GM18867 (cell line): ENCODE data around the gene ZMYM5.
"Not testable (repeated sequence)": the region's sequence is repeated elsewhere in the genome, so short reads cannot be mapped to it uniquely, and the experiment has no call there.

Experiments used
- ATAC-seq: cut with Tn5 transposase; IDR thresholded peaks from one replicate; pipeline ENCODE4 v1.9.1; 2021; ENCODE audit warnings: mild to moderate bottlenecking, moderate library complexity; ENCODE audit not compliant: unreplicated experiment

Gene ZMYM5

DNA sequence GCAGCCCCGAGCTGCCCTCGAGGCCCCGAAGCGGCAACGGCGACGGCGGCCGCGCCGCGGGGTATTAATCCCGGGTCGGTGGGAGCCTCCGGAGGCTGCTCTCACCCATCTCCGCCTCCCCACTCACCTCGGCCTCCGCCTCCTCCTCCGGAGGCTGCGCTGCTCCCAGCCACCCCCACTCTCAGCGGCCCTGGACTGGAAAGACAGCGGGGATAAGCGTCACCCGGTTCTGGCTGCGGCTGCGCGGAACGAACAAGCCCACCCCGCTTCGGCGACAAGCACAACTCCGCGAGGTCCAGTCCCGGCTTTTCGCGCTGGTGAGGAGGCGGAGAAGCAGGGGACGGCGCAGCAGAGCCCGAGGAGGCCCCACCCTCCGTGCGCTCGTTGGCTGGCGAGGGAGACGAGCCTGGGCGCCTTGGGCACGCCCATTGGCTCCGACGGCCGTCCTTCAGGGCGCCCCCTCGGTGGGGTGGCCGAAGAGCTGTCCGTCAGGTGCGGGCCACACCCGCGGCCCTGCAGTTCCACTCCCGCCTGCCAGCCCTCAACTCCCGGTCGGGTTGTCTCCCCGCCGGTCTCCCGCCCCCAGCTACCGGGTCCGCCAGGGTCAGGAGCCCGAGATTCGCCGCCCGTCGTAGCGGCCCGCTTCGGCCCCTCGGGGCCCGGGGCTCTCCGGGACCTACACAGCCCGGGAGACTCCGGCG, at the start of gene ZMYM5:
Gene ZMYM5, minus strand, starts transcription at position 327 of the 701 bp plus-strand sequence. CDS start 11,469 bp downstream, outside the sequence.
- ATAC-seq: peak; percentile 87

DNA sequence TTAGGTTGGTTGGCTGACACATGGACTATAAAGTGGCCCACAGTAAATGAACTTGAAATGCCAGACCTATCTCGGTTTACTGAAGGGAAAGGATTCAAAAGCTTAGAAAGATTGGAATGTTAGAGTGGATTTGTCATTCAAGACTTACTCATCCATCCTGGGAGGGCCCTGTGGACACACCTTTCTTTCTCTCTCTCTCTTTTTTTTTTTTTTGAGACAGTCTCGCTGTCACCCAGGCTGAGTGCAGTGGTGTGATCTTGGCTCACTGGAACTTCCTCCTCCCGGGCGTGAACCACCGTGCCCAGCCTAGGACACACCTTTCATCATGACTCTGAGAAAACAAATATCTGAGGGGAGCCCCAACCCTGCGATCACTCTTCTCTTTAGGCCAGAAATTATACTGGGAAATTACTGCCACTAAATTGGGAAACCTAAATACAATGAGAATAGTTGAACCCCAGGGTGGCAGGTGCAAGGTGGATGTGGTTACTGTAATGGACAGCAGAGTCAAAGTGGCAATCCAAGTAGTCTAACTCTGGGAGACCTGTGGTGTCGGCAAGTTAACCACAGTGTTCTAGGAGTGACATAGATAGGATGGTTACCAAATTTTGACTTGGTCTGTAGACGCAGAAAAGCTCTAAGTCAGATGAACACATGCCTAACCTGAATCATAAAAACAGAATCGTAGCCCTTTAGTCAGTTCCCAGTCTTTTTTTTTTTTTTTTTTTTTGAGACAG, 47.1 kb upstream of the ZMYM5 start:
- ATAC-seq: no peak

DNA sequence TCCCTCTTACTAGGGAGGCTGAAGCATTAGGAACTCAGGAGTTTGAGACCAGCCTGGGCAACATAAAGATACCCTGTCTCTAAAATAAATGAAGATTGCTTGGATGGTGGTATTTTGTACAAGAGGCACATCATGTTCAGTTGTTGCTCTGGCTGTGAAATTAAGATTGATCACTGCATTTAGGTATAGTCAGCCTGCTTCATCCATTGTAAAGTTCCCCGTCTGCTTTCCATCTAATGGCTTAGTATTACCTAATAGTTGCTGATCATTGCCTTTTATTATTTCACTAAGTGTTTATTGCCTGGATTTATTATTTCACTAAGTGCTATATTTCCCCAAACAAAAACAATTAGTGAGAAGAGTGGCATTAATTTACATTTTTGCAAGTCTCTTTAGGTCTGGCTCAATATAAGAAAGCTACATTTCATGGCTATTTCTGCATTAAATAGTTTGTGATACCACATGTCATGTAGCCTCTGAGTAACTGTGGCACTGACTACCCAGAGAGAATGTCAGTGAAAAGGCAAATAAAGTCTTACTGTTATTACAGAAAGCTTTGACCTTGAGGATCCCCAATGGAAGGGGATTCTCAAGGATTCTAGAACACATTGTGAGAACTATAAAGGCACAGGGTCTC, 45.0 kb upstream of the ZMYM5 start:
- no peak for ATAC-seq

DNA sequence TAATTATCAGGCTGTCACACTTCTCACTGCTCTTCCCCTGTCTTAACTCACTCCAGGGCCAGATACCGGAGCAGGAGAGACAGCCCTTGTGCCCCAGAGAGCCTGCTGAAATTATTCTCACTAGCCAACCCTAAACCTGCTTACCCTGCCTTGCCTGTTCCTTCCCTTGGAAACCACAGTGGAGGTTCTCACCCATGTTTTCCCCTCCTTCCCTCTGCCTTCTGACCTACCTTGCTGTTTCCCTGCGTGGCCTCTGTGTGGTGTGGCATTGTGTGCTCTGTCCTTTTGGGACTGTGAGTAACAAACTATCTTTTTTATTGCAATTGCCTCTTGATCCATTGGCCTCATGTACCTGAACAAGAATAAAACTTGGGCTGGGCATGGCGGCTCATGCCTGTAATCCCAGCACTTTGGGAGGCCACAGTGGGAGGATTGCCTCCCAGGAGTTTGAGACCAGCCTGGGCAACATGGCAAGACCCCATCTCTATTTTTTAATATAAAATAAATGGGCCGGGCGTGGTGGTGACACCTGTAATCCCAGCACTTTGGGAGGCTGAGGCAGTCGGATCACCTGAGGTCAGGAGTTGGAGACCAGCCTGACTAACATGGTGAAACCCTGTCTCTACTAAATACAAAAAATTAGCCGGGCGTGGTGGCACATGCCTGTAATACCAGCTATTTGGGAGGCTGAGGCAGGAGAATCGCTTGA, 42.2 kb upstream of the ZMYM5 start:
- ATAC-seq: not testable (repeated sequence)

DNA sequence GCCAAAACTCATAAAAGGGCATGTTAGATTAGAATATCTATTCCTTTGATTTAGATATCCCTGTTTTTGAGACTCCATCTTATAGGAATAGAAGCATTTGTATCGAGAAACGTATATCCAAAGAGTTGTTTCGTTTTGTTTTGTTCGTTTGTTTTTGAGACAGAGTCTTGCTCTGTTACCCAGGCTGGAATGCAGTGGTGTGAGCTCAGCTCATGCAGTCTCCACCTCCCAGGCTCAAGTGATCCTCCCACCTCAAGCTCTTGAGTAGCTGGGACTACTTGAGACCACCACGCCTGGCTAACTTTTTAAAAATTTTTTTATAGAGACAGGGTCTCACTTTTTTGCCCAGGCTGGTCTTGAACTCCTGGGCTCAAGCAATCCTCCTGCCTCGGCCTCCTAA, 26.6 kb upstream of the ZMYM5 start:
- no peak for ATAC-seq

DNA sequence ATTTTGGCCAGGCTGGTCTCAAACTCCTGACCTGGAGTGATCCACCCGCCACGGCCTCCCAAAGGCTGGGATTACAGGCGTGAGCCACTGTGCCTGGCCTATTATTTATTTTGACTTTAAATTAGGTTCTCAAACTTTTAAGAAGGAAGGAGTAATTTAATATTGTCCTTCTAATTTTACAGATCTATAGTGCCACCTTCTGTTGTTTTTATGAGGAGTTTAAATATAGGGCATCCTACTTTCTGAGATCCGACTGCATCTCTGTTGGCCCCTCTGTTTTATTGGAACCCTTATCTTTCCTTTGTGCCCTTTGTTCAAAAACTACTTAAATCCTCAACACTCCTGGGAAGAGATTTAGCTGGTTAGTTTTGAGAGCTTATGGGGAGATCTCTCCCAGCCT, 25.4 kb upstream of the ZMYM5 start:
- ATAC-seq: no peak

DNA sequence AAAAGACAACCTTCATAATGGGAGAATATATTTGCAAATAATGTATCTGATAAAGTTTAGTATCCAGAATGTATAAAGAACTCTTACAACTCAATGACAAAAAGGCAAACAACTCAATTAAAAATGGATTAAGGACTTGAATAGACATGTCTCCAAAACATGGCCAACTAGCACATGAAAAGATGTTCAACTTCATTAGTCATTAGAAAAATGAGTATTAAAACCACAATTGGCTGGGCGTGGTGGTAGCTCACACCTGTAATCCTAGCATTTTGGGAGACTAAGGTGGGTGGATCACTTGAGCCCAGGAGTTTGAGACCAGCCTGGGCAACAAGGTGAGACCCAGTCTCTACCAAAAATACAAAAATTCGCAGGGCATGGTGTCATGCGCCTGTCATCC, 18.8 kb upstream of the ZMYM5 start:
- ATAC-seq: no peak

DNA sequence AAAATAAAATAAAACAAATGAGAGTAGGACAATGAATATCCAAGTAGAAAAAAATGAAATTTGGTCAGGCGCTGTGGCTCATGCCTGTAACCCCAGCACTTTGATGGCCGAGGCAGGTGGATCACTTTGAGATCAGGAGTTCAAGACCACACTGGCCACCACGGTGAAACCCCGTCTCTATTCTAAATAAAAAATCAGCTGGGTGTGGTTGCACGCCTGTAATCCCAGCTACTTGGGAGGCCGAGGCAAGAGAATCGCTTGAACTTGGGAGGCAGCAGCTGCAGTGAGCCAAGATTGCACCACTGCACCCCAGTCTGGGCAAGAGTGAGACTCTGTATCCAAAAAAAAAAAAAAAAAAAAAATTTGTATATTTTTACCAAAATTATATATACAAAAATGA, 18.2 kb upstream of the ZMYM5 start:
- ATAC-seq: no peak

DNA sequence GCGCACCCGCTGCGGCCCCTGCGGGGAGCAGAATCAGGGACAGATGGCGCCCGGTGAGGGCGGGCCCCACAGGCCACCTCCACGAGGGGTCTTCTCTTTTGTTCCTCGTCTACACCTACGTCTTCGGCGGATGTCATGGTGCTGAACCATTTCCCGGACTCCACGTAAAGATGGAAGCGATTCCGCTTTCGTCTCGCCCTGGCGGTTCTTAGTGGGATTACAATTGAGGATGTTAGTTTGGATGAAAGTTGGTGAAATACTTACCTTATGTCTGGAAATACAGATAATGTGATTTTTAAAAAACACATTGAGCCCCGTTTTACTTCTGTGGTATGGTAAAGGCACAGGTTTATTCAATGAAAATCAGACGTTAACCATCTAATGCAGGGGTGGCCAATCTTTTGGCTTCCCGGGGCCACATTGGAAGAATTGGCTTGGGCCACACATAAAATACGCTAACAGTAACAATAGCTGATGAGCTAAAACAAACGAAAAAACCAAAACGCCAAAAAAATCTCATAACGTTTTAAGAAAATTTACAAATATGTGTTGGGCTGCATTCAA, 1.4 kb upstream of the ZMYM5 start:
- ATAC-seq: no peak

DNA sequence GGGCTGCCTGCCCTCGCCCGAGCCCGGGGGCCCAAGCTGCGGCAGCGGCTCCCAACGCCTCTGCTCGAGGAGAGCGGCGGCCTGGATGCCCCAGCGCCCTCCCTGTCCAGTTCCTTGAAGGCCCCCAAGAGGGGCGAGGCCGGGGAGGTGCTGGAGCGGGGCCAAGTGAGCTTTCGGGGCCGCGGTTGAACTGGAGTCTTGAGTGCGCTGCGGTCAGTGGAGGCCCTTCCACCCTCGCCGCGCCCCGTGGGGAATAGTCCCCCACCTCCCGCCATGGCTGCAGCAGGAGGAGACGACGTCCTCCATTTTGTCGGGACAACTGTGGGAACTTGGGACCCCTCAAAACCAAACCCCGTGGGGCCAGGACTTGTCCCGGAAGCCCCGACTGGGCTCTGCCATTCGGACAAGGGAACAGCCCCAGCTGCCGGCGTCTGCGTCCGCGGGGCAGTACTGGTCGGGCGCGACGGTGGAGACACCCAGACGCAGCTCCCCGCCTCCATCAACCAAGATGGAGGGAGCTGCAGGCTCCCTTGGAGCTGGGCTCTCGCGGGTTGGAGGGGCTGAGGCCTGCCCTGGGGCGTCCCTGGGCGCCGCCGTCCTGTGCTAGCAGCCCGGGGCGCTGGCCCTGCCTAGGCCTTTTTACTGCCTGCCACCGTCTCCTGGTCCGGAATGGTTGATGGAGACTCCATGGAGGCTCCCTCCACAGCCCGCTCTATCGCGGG, 736 bp upstream of the ZMYM5 start:
- ATAC-seq: peak; percentile 30

DNA sequence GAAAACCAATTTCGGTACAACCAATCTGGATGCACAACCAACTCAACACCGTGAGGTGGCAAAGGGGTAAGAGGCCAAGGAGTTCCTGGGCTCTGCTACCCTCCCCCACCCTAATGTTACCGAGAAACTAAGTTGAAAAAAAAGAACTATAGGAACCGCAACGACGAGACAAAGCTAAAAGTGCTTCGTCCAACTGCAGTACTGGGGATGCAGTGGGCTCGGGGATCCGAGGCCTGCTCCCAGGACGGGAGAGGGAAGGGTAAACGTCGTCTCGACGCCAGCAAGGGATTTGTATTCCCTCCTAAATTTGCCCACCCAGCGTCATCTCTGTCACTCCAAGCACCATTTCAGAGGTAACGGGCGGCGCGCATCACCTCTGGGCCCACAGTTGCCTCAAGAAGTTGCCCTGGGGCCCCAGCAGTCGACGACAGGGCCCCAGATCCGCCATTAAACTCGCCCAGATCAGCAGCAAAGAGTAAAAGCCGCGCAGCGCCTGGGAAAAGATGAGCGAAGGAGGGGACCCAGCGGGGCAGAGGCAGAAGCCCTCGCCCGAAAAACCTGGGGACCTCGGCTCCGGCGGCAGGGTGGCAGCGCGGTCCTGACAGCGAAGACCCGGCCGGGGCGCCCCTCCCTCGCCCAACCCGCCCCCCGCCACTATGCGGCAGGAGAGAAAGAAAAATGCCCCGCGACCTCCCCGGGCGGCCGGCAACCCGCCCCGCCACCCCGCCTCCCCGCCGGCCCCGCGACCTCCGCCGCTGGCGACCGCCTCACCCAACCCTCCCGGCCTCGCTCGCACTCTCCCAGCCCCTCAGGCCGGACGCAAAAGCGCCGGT, 752 bp downstream of the ZMYM5 start:
- peak; percentile 6 for ATAC-seq

DNA sequence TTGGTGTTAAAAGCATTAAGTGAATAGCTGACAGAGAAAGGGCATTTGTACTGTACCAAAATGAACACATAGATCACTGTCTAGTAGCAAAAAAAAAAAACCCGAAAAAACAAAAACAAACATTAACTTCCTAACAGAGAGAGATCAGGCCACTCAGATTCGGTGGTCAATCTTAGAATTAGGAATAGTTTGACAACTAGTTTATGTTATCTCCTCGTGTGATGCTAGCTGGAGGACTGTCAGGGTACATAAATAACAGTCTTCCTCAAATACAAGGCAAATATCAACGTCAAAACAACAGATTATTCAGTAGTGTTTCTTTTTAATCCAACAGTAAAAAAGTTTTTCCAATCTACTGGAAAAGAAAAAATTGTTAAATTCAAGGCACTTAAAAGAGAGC, 1.7 kb downstream of the ZMYM5 start:
- ATAC-seq: no peak

DNA sequence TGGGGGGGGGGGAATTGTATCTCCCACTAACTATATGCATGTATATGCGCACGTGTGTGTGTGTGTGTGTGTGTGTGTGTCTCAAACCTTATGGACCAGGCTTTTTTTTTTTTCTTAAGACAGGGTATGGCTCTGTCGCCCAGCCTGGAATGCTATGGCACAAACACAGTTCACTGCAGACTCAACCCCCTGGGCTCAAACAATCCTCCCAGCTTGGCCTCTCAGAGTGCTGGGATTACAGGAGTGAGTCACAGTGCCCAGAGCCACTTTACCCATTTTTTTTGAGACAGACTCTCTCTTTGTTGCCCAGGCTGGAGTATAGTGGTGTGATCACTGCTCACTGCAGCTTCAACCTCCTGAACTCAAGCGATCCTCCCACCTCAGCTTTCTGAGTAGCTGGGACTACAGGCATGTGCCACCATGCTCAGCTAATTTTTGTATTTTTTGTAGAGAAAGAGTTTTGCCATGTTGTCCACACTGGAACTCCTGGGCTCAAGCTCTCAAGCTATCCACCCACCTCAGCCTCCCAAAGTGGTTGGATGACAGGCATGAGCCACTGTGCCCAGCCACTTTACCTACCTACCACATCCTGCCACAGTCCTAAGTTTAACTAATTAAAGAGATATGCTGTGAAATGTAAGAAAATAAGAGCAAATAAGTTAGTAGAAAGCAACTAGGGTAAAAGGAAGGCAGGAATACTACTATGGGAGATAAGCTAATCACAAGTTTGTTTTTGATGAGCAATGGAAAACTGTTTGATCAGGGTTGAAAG, 2.4 kb downstream of the ZMYM5 start:
- no peak for ATAC-seq

DNA sequence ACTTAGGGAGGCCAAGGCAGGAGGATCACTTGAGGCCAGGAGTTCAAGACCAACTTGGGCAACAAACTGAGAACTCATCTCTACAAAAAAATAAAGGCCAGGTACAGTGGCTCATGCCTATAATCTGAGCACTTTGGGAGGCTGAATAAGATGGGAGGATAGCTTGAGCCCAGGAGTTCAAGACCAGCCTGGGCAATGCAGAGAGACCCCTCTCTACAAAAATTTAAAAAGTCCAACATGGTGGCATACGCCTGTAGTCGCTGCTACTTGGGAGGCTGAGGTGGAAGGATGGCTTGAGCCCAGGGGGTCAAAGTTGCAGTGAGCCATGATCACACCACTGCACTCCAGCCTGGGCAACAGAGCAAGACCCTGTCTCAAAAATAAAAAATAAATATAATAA, 5.8 kb downstream of the ZMYM5 start:
- not testable (repeated sequence) for ATAC-seq

DNA sequence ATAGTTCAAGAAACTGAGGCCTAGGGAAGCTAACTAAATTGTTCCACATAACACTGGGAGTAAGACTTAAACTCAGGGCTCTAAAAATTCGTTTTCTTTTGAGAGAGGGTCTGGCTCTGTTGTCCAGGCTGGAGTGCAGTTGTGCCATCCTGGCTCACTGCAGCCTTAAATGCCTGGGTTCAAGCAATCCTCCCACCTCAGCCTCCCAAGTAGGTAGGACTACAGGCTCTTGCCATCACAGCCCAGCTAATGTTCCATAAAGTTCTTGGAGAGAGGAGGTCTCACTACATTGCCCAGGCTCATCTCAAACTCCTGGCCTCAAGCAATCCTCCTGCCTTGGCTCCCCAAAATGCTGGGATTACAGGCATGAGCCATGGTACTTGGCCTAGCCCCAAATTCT, 10.7 kb downstream of the ZMYM5 start:
- no peak for ATAC-seq

DNA sequence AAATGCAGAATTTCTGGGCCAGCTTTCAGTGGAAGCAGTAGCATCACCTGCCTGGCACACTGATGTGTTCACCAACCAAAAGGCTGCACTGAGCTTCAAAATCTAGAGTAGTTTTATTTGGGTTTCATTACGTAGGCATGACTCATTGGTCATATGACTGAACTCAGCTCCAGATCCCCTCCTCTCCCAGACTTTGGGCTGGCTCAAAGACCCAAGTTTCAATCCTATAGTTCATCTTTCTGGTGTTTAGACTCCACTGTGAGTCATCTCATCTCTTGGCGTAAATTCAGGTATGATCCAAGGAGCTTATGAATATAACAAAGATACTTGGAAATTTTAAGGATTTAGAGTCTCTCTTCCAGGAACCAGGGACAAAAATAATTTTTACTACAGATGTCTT, 17.7 kb downstream of the ZMYM5 start:
- no peak for ATAC-seq

DNA sequence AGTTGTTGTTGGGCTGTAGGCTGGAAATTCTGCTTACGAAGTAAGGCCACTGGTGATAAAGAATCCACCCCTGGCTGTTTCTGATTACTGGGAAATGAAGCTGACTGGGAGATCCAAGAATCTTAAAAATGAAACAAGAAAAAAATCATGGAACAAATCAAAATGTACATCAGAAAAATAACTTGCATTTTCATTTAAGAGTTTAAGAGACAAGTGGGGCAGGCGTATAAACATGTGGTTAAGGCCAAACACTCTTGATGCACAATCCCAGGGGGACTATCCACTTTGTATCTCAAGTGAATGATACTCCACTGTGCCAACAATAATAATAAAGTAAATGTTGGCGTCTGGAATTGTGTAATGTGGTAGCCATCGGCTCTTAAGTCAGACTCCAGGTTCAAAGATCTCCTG, 24.6 kb downstream of the ZMYM5 start:
- no peak for ATAC-seq

DNA sequence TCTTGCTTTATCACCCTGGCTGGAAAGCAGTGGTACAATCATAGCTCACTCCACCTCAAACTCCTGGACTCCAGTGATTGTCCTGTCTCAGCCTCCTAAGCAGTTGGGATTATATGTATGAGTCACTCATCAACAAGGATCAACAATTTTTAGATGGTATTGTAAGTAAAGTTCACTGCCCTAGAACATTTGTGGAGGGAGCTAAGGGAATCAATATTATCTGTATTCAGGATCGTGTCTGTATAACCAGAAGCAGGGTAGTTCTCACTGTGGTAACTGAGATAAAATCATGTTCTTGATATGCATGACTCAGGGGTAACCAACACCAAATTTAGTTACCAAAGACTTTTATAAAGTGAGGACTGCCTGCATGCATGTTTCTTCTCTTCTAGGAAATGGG, 27.0 kb downstream of the ZMYM5 start:
- no peak for ATAC-seq

DNA sequence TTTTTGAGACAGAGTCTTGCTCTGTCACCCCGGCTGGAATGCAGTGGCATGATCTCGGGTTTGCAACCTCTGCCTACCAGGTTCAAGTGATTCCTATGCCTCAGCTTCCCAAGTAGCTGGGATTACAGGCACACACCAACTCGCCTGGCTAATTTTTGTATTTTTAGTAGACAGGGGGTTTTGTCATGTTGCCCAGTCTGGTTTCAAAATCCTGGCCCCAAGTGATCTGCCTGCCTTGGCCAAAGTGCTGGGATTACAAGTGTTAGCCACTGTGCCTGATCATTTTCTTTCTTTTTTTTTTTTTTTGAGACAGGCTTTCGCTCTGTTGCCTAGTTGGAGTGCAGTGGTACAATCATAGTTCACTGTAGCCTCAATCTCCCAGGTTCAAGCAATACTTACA, 28.7 kb downstream of the ZMYM5 start:
- no peak for ATAC-seq
